Left forelimb (tissue), 1 donor: ENCODE results near the gene LMTK2.

Experiments
- DNase-seq: peaks from one replicate; pipeline ENCODE4 v3.0.0-alpha.2; 2018; ENCODE audit warnings: low spot score

LMTK2 gene

DNA sequence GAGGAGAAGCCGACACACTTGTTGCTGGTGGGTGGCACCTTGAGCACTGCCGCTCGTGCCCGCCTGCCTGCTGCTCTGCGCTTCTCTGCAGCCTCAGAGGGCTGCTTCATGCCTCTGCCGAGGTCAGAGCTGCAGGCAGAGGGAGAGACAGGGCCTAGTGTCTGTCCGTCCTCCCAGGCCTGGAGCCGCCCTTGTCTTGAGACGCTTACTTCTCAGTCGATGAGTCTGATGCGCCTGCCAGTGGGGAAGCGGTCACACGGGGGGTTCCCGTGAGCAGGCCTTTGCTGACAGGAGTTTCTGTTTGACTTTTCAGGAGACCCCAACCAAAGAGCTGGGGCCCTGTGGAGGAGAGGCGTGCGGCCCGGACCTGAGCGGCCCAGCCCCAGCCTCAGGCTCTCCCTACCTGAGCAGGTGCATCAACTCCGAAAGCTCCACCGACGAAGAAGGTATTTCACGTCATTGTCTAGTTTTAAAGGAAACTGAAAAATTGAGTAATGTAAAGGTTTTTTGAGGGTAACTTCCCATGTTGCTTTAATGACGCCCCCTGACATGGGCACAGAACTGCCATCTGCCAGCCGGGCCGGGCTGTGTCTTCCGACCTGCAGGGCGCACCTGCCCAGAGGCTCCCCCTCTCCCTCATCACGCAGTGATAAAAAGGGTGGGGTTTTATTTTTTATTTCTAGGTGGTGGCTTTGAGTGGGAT, 96.8 kb downstream of the LMTK2 start:
- DNase-seq: no peak

DNA sequence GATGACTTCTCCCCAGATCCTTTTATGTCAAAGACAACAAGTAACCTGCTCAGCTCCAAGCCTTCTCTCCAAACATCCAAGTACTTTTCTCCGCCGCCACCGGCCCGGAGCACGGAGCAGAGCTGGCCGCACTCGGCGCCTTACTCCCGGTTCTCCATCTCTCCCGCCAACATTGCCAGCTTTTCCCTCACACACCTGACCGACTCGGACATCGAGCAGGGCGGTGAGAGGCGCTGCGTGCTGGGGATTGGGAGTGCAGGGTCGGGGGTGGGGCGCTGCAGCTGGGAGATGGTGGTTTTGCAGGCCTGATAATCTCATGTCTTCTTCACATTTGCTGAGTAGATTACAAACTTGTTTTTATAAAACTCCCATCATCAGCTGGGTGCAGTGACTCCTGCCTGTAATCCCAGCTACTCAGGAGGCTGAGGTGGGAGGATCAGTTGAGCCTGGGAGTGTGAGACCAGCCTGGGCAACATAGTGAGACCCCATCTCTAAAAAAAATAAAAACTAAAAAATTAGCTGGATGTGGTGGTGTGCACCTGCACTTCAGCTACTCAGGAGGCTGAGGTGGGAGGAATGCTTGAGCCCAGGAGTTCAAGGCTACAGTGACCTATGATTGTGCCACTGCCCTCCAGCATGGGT, 97.4 kb downstream of the LMTK2 start:
- DNase-seq: no peak

DNA sequence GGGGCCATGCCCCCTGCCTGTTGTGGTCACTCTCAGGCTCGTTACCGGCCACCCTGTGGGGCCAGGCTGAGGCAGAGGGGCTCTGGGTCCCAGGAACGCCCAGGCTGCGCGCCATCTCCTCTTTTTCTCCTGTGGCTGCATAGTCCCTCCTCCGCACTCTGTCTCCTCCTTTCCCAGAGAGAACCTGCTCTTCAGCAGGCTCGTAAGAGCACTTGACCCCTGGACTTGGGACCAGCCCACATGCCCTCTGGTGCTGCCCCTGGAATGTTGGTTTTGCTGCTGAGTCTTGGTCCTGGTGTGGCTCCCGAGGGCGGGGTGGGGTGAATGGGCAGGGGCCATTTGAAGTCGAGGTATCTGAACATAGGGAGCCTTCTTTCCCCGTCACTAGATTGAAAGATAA, 98.0 kb downstream of the LMTK2 start:
- no peak for DNase-seq

DNA sequence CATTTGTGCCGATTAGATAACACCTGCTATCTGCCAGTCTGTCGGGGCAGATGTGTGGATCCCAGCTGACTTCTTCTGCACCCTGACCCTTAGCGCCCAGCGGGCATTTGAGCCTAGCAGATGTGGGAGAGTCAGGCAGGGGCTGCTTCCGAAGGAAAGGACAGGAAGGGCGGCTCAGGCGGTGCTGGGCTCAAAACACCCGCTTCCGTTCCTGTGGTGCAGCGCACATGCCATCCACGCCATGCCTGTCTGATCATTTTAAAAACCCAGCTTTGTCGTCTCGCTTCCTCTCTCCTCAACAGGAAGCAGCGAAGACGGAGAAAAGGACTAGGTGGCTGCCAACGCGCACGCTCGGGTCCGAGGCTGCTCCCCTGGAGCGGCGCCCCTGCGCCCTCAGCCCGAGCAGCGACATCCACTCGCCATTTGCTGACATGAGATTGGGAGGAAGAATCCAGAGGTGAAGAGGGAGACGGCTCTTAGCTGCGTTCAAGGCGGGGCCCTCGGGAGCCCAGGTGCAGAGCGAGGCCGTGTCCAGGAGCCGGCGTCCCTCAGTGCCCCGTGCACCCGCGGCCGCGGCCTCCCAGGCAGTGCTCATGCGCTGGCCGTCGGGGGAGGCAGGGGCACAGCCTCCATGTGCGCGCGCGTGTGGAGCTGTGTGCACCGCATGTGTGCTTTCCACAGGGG, 98.6 kb downstream of the LMTK2 start:
- no peak for DNase-seq

DNA sequence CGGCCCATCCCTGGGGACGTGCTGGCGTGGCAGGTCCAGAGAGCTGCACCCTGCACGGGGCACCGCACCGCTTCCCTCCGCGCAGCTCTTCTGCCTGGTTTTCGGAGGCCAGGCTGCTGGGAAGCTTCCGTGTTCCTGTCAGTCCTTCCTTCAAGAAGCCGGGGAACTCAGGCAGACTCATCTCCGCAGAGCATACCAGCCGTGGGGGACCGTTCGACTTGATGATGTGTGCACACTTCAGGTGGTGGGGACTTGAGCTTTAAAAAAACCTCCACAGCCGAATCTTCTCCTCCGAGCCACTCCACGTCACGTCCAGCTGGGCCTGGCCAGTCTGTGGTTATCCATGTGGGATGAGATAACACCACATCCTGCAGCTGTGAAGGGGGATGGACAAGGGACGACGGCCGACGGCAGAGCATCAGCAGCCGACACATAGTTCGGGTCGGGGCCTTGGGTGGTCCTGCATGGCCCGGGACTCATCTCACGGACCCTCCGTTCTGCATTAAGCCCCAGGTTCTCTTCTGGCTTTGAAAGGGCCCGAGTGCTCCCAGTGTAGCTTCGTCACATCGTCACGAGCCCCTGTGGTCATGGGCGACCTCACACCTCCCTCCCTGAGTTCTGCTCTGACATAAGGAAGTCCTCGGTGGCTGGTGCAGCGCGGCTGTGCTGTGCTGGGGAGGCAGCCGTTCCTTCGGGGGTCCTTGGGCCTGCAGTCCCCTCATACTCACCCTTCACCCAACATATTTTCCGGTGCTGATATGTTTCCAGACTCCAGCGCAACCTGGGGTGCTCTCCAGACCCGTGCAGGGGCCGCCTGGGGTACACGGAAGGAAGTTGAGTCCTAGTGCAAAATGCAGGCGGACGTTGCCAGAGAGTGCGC, 100.0 kb downstream of the LMTK2 start:
- DNase-seq: no peak

DNA sequence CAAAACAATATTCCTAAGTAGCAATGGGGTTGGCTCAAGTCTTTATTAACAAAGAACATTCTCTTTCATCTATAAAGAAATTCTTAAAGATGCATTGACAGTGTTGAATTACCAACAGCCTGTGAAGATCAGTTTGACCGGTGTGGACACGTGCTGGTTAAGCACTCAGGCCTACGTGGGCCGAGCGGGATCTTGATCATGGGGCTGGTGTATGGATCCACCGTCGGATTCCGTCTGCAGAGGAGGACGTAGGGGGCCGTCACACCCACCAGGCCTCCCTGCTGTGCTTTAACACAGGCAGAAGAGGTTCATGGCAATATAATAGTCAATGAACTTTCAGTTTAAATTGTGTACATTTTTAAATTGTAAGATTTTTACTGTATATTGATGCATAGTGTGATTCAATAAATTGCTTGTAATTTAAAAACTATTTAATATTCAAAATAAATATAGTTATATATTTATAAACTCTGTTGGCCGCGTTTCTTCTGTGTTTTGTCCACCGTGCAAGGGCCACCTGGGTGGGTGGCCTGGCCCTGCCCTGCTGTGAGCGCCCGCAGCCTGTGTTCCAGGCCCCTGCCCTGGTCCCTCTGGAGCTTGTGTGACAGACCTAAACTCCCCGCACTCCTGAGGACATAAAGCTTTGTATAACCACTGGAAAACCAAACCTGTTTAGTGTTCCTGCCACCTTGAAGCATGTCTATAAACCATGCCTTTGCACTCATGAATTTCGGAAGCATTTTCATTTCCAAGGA, 102.7 kb downstream of the LMTK2 start:
- no peak for DNase-seq

DNA sequence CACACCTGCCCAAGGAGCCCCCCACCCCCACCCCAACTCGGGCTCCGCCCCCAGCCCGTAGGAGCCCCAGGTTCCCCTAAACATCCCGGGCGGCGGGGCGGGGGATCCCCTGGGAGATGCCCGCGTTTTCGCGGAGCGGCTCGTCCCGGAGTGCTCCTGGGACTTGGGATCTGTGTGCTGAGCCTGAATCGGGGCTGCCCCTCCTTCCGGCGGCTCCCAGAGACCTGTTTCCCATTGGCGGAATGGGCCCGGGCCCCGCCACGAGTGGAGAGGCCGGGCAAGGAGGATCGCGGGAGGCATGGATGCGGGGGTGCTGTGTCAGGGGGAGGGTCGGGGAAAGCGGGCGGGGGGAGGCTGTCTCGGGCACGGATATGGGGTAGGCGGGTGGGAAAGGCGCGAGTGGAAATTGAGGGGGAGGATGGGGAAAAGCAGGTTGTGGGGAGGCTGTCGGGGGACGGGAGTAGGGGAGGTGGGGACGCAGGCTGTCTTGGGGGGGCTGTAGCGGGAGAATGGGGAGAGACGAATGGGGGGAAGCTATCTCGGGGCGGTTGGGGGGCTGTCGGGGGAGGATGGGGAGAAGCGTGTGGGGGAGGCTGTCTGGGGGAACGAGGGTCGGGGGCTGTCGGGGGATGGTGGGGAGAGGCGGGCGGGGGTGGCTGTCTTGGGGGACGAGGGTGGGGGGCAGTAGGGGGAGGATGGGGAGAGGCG, 104.0 kb downstream of the LMTK2 start:
- DNase-seq: no peak

DNA sequence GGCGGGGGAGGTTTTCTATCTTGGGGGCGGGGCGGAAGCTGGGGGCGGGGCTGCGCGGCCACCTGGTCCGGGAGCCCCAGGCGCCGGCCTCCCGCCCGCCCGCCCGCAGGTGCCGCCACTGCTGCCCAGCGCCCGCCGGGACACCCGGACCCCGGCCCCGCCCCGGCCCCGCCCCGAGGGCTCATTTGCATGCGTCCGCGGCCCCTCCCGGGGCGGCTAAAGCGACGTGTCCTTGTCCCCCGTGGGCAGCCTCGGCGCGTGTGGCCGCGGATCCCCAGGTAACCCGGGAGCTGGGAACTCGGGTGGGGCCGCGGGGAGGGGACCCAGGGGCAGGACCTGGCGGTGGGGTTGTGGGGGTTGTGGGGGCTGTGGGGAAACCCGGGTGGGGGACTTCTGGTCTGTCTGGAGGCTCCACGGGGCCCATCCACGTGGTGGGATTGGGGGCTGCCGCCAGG, 104.6 kb downstream of the LMTK2 start, which contains the start of gene BHLHA15:
TSS of gene BHLHA15 (plus strand) at position 219 of the 455 bp plus-strand sequence. CDS start 871 bp downstream, outside the sequence.
- DNase-seq: no peak

DNA sequence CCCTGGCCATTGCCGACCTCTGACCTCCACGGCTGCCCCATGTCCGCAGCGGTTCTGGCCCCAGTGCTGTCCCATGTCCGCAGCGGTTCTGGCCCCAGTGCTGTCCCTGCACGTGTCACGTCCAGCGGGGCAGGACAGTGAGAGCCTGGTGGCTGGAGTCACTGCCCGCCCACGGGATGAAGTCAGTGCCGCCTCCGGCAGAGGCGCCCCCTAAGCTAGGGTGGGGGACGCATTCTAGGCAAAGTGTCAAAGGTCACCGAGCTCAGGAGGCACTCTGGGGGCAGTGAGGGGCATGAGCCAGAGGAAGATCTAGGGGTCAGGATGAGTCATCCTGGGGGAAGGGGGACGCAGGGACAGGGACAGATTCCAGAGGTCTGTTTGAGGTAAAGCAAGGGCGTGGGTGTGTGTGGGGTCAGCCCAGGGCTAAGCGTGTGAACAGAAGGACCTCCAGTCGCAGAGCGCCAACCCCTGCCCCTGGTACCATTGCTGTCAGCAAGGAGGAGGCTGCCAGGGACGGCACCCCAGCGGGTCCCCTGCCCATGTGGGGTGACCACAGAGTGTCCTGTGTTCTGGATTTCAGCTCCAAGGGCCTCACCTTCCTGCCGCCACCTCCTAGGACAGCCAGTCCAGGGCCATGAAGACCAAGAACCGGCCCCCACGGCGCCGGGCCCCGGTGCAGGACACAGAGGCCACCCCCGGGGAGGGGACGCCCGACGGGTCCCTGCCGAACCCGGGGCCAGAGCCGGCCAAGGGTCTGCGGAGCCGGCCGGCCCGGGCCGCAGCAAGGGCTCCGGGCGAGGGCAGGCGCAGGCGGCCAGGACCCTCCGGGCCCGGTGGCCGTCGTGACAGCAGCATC, 105.2 kb downstream of the LMTK2 start:
- no peak for DNase-seq

DNA sequence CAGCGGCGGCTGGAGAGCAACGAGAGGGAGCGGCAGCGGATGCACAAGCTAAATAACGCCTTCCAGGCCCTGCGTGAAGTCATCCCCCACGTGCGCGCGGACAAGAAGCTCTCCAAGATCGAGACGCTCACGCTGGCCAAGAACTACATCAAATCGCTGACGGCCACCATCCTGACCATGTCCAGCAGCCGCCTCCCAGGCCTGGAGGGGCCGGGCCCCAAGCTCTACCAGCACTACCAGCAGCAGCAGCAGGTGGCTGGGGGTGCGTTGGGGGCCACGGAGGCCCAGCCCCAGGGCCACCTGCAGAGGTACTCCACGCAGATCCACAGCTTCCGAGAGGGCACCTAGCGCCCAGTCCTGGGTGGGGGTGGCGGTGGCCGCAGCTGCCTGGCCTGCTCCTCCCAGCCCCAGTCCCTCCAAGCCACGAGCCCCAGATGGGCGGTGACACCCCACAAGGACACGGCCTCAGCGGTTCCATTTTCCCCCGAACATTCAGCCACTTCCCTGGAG, 105.9 kb downstream of the LMTK2 start:
- no peak for DNase-seq

DNA sequence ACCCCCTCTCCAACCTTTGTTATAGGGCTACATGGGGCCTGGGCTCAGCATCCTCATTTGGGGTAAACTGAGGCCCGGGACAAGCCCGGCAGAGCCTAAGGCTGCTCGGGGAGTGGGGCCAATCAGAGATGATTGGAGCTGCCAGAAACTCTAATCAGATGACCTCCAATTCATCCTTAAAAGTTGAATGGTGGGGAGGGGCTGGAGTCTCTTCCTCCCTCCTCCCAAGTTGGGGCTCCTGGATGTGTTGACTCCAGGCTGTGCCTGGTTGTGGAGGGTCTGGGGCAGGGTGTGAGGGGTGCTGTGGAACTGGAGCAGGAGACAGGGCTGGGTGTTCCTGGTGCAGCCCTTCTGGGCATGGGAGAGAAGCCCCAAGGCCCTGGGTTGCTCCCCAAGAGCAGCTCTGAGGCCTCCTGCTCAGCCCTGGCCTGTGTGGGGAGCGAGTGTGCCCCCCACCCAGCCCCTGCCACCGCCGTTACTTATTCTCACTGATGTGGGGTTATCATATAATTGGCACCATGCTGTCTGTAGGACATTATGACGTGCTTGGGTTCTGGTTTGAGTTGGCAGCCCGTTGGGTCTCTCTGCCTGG, 106.7 kb downstream of the LMTK2 start:
- no peak for DNase-seq

DNA sequence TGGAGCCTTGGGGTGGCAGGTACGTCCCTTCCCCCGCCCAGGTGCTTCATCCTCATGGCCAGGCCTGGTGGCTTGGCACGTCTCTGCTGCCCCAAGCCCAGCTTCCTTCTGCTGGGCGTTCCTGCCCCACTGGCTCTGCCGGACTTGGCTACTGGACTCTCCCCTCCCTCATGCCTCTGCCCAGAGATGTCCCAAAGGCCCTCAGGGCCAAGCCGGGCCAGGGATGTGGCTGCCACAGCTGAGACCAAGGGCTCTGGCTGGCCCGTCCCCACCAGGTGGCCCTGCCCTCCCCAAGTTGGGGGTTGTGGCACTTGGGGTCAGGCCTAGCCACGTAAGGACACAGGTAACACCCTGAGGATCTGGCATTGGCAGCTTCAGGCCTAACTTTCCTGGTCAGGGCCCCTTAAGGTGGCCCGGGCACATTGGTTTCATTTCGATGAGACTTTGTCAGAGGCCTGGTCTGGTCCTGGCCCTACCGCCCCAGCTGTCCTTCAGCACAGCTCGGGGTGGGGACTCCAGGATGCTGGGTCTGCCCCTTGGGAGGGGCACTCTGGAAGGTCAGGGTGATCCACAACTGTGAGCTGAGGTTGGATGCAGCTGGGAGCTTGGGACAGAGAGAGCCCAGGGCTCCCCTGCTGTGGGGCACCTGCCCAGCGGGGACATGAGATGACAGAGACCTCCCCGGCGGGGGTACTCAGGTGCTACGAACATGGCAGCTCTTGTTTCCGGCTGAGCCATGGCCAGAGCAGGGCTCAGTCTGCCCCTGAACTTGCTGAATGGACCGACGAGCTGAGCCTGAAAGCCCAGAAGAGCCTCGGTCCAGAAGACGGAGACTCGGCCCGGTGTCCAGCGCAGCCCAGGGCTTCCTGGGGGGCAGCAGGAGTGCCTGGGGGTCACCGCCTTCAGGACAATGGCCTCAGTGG, 107.5 kb downstream of the LMTK2 start:
- no peak for DNase-seq

DNA sequence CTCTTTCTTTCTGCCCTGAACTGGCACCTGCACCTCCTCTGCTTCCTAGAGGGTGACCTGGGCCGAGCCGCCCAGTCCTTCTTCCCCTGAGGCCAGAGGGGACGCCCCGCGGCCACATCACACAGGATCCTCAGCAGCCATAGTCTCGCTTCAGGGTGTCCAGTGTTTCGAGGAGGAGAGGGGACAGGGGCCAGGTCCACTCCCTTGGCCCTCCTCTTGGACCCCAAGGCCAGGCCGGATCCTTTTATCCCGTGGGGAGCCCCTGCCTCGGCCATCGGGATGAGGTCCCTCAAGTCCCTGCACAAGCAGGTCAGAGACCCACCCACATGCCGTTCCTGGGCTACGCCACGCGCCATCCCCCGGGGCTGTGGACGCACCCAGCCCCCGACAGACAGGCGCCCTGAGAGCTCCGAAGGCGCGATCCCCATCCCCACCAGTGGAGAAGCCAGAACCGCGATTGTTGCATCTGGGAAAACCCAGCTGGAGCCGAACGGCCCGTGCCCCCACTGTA, 108.2 kb downstream of the LMTK2 start:
- DNase-seq: no peak

DNA sequence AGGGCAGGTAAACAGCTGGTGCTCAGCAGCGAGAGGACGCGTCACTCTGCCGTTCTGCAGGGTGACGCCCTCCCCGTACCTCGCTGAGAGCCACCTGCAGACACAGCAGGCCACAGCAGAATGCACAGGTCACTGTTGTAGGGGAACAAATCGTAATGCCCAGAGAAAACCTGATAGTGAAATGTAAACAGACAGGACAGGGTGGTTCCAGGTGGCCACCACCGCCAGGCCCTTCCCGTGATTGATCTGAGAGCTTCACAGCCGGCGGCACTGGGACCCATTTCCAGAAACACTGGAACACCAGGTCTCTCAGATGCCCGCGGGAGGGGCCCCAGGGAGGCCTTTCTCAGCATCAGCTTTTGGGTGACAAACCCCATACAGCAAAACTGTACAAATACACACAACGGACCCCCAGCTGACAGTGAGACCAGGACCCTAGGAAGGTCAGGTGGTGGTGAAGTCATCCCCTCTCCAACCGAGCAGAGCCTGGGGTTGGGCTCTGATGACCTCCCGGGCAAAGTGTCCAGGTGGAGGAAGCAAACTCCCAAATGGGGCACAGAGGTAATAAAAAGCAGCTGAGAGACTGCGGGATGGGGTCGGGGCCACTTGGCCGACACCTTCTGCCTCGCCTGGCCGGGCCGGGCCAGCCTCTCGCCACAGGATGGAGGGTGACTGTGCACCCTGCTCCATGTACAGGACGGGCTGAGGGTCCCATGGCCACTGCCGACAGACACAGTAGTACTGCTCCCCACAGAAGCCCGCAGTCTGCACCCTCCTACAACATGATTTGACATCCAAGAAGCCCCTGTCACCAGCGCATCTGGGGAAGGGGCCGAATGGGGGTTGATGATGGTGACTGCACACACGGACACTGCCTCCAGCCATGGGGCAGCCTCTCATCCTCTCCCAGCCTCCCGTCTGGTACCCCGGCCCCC, 109.2 kb downstream of the LMTK2 start:
- DNase-seq: no peak

DNA sequence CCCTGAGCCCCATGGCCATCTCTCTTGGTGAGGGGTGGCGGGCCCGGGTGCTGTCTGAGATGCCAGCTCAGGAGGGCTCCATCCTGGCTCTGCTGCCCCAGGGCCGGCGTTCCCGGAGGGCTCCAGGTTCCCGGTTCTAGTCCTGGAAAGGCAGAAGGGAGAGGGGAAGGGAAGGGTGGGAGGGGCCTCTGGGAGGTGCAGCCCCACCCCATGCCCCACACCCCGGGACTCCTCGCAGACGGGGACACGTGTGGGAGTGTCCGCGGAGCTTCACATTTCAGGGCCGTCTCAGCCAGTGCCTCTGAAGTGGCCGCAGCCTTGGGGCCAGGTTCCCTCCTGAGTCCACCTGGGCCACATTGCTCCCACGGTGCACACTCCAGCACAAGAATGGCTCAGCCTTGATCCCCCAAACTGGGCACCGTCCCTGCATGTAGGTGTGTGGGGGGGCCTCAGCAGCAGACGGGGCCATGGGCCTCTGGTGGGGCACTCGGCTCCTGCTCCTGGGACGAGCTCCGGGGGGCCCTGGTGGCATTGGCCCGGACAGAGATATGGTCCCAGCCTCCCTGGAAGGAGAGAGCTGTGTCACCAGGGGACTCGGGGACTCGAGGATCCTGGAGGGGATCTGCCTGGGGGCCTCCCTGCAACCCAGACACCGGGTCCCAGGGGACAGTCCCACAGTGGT, 110.4 kb downstream of the LMTK2 start:
- no peak for DNase-seq
